Measurements from ENCODE around the gene TMEM63C. TPM values are rescaled to one million over a fixed set of nuclear protein-coding genes. Genes with fewer than 3 reads are reported as not detected.
"Not testable (repeated sequence)": the region's sequence is repeated elsewhere in the genome, so short reads cannot be mapped to it uniquely, and the experiment has no call there.

Gene TMEM63C
- total RNA-seq, 1 donor from 2014 or later = 6.6 TPM

GRCh38 chr14:77275601-77276017 is 94.0 kb downstream of the TMEM63C start:
- H3K9me3 Mint-ChIP-seq (ENCODE audit: unreplicated experiment) = no peaks in the 10 kb centered on the region
- no peak for TF ChIP-seq CTCF (IDR thresholded peaks at IDR 0.05; ENCODE audit: unreplicated experiment)
- peaks cover 11% of the 10 kb centered on the region for H3K36me3 Mint-ChIP-seq (ENCODE audit: low read depth, unreplicated experiment)
- H3K27ac Mint-ChIP-seq (ENCODE audit: unreplicated experiment) = no peak overlapping the region
- no peak overlapping the region for H3K4me3 Mint-ChIP-seq (ENCODE audit: unreplicated experiment)
- DNase-seq (ENCODE audit: low spot score) = no peak
- H3K4me1 Mint-ChIP-seq (ENCODE audit: unreplicated experiment) = peaks cover 3% of the 10 kb centered on the region
- peaks cover 12% of the 10 kb centered on the region for H3K27me3 Mint-ChIP-seq (ENCODE audit: unreplicated experiment)

GRCh38 chr14:77276295-77276935 is 94.8 kb downstream of the TMEM63C start:
- no peak overlapping the region for H3K4me3 Mint-ChIP-seq (ENCODE audit: unreplicated experiment)
- H3K27me3 Mint-ChIP-seq (ENCODE audit: unreplicated experiment) = peaks cover 10% of the 10 kb centered on the region
- no peak for DNase-seq (ENCODE audit: low spot score)
- peaks cover 11% of the 10 kb centered on the region for H3K36me3 Mint-ChIP-seq (ENCODE audit: low read depth, unreplicated experiment)
- no peak overlapping the region for H3K27ac Mint-ChIP-seq (ENCODE audit: unreplicated experiment)
- H3K9me3 Mint-ChIP-seq (ENCODE audit: unreplicated experiment) = no peaks in the 10 kb centered on the region
- H3K4me1 Mint-ChIP-seq (ENCODE audit: unreplicated experiment) = peaks cover 7% of the 10 kb centered on the region
- no peak for TF ChIP-seq CTCF (IDR thresholded peaks at IDR 0.05; ENCODE audit: unreplicated experiment)

GRCh38 chr14:77276959-77277358 is 95.4 kb downstream of the TMEM63C start:
- peaks cover 11% of the 10 kb centered on the region for H3K36me3 Mint-ChIP-seq (ENCODE audit: low read depth, unreplicated experiment)
- H3K27me3 Mint-ChIP-seq (ENCODE audit: unreplicated experiment) = peaks cover 10% of the 10 kb centered on the region
- DNase-seq (ENCODE audit: low spot score) = no peak
- TF ChIP-seq CTCF (IDR thresholded peaks at IDR 0.05; ENCODE audit: unreplicated experiment) = no peak
- no peaks in the 10 kb centered on the region for H3K9me3 Mint-ChIP-seq (ENCODE audit: unreplicated experiment)
- no peak overlapping the region for H3K27ac Mint-ChIP-seq (ENCODE audit: unreplicated experiment)
- H3K4me3 Mint-ChIP-seq (ENCODE audit: unreplicated experiment) = no peak overlapping the region
- peaks cover 7% of the 10 kb centered on the region for H3K4me1 Mint-ChIP-seq (ENCODE audit: unreplicated experiment)

- DNase-seq (ENCODE audit: low spot score) = no peak
- Mint-ChIP-seq H3K4me3 (ENCODE audit: unreplicated experiment) (no peak overlapping the region), H3K4me1 (ENCODE audit: unreplicated experiment) (peaks cover 7% of the 10 kb centered on the region), H3K9me3 (ENCODE audit: unreplicated experiment) (no peaks in the 10 kb centered on the region), H3K27ac (ENCODE audit: unreplicated experiment) (no peak overlapping the region), H3K27me3 (ENCODE audit: unreplicated experiment) (peaks cover 7% of the 10 kb centered on the region), H3K36me3 (ENCODE audit: low read depth, unreplicated experiment) (peaks cover 10% of the 10 kb centered on the region)
- no peak for TF ChIP-seq CTCF (IDR thresholded peaks at IDR 0.05; ENCODE audit: unreplicated experiment)
These were observed 97.0 kb downstream of the TMEM63C start for GRCh38 chr14:77278461-77279230.

GRCh38 chr14:77279719-77280118 is 98.1 kb downstream of the TMEM63C start:
- Mint-ChIP-seq H3K9me3 (ENCODE audit: unreplicated experiment) (no peaks in the 10 kb centered on the region), H3K4me3 (ENCODE audit: unreplicated experiment) (no peak overlapping the region)

GRCh38 chr14:77280921-77281320 is 99.3 kb downstream of the TMEM63C start:
- not testable (repeated sequence) for H3K4me3 Mint-ChIP-seq (ENCODE audit: unreplicated experiment); H3K4me1 Mint-ChIP-seq (ENCODE audit: unreplicated experiment); H3K27me3 Mint-ChIP-seq (ENCODE audit: unreplicated experiment); H3K27ac Mint-ChIP-seq (ENCODE audit: unreplicated experiment); H3K9me3 Mint-ChIP-seq (ENCODE audit: unreplicated experiment); DNase-seq (ENCODE audit: low spot score)
- H3K36me3 Mint-ChIP-seq (ENCODE audit: low read depth, unreplicated experiment) = peaks cover 15% of the 10 kb centered on the region

More at GRCh38 chr14:77279719-77280118, 98.1 kb downstream of the TMEM63C start:
- peaks cover 7% of the 10 kb centered on the region for H3K27me3 Mint-ChIP-seq (ENCODE audit: unreplicated experiment)
- TF ChIP-seq CTCF (IDR thresholded peaks at IDR 0.05; ENCODE audit: unreplicated experiment) = no peak
- peaks cover 7% of the 10 kb centered on the region for H3K4me1 Mint-ChIP-seq (ENCODE audit: unreplicated experiment)
- peaks cover 15% of the 10 kb centered on the region for H3K36me3 Mint-ChIP-seq (ENCODE audit: low read depth, unreplicated experiment)
- no peak overlapping the region for H3K27ac Mint-ChIP-seq (ENCODE audit: unreplicated experiment)
- no peak for DNase-seq (ENCODE audit: low spot score)
